ENCODE results near the gene RAB17.

RAB17 gene

DNA sequence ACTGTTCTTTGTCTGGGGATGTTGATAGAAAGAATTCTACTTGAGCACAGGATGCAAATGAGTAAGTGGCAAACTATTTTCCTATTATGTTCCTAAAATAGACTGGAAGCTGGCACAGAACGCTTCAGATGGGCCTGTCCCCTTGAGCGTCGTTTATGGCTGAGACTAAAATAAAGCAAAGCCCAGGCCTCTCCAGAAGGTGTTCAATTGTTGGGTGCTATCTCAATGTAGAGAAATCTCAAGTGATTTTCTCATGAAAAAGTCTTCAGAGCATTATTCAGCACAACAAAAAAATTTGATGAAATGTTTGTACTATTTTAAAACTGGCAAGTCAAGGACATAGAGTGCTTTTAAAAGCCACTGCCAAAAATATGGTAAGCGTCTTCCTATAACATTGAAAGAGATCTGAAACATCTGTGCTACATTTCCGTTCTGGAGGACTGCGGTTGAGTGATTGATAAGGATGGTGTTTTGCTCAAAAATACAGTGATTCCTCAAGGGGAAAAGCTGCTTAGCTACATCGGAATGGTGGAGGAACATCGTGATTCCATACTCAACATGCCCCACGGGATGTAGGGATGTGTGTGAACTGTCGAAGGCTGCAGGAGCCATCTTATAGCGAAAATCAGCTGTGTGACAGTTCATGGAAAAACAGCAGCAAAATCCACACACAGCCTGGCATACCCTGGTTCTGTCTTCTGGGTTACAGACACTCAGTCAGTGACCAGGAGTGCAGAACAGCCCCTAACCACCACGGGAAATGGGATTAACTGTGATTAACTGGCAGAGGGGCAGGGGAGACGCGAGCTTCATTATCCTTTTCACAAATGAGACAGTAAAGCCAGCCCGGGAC, 26.4 kb upstream of the RAB17 start:
- no peak for TF ChIP-seq EZH2 (IDR thresholded peaks at IDR 0.05; ENCODE audit: borderline replicate concordance, low read length)
- no peak for TF ChIP-seq CTCF (IDR thresholded peaks at IDR 0.05; ENCODE audit: low read length)
- H3K79me2 ChIP-seq (ENCODE audit: insufficient read depth, low read length), result no peaks in the 10 kb centered on the region
- no peaks in the 10 kb centered on the region for H3K4me1 ChIP-seq (ENCODE audit: insufficient read depth, low read length, severe bottlenecking)
- no peak overlapping the region for H3K4me3 ChIP-seq (ENCODE audit: low read depth, low read length, poor library complexity, severe bottlenecking)
- H3K9me2 ChIP-seq (ENCODE audit: low read depth, low read length), result no peaks in the 10 kb centered on the region
- H3K9me3 ChIP-seq (ENCODE audit: low read length), result no peaks in the 10 kb centered on the region
- H3K27ac ChIP-seq (ENCODE audit: low read depth, low read length, poor library complexity, severe bottlenecking), result no peak overlapping the region
- no peak overlapping the region for H3K9ac ChIP-seq (ENCODE audit: low read length)
- no peaks in the 10 kb centered on the region for H3K36me3 ChIP-seq (ENCODE audit: insufficient read depth, low read length)
- H2AFZ ChIP-seq (ENCODE audit: low read length), result no peak overlapping the region
- H3K27me3 ChIP-seq (ENCODE audit: insufficient read depth, low read length), result peaks cover 11% of the 10 kb centered on the region; the same call in 1 of the 2 replicates
- H3K4me2 ChIP-seq (ENCODE audit: low read length), result no peak overlapping the region
- H4K20me1 ChIP-seq (ENCODE audit: insufficient read depth, low read length), result no peaks in the 10 kb centered on the region
- no peaks in the 10 kb centered on the region for H3F3A ChIP-seq (ENCODE audit: insufficient read depth, low read length)

GRCh38 chr2:237616373-237616733, 25.8 kb upstream of the RAB17 start:
- Histone ChIP-seq H4K20me1 (ENCODE audit: insufficient read depth, low read length) (no peaks in the 10 kb centered on the region), H3K36me3 (ENCODE audit: insufficient read depth, low read length) (no peaks in the 10 kb centered on the region), H3K79me2 (ENCODE audit: insufficient read depth, low read length) (no peaks in the 10 kb centered on the region), H2AFZ (ENCODE audit: low read length) (no peak overlapping the region), H3K4me1 (ENCODE audit: insufficient read depth, low read length, severe bottlenecking) (no peaks in the 10 kb centered on the region), H3K9ac (ENCODE audit: low read length) (no peak overlapping the region), H3K9me3 (ENCODE audit: low read length) (no peaks in the 10 kb centered on the region), H3K9me2 (ENCODE audit: low read depth, low read length) (no peaks in the 10 kb centered on the region), H3K4me2 (ENCODE audit: low read length) (no peak overlapping the region), H3K27ac (ENCODE audit: low read depth, low read length, poor library complexity, severe bottlenecking) (no peak overlapping the region), H3K4me3 (ENCODE audit: low read depth, low read length, poor library complexity, severe bottlenecking) (no peak overlapping the region), H3K27me3 (ENCODE audit: insufficient read depth, low read length) (peaks cover 11% of the 10 kb centered on the region; the same call in 1 of the 2 replicates), H3F3A (ENCODE audit: insufficient read depth, low read length) (no peaks in the 10 kb centered on the region)
- TF ChIP-seq CTCF (IDR thresholded peaks at IDR 0.05; ENCODE audit: low read length) (no peak), EZH2 (IDR thresholded peaks at IDR 0.05; ENCODE audit: borderline replicate concordance, low read length) (no peak)

DNA sequence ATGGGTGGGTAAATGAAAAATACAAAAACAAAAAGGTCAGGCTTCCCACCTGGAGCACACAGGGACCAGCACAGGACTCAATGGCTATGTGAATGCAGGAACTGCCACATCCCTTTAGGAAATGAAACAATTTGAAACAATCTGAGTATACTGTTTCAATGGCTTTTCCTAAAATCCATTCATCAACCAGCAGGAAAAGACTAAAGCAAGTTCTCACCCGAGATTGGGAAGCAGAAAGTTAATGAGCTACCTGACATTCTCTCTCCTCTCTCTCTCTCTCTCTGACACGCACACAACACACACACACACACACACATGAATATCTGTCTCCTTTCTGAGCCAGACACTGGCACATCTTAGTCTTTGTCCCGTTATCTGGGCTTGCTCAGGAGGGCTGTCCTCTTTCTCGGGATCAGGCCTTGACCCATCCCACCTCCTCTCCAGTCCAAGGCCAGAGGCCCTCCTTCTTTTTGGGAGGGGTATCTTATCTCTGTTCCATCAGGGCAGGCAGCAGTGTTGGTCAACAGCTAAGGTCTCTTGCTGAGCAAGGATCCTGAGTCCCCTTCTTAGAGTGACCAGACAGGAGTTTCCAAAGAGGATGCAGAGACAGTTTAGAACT, 25.2 kb upstream of the RAB17 start:
- Histone ChIP-seq H3K4me2 (ENCODE audit: low read length) (no peak overlapping the region), H3K9me2 (ENCODE audit: low read depth, low read length) (no peaks in the 10 kb centered on the region), H2AFZ (ENCODE audit: low read length) (no peak overlapping the region), H3F3A (ENCODE audit: insufficient read depth, low read length) (no peaks in the 10 kb centered on the region), H3K79me2 (ENCODE audit: insufficient read depth, low read length) (no peaks in the 10 kb centered on the region), H3K4me1 (ENCODE audit: insufficient read depth, low read length, severe bottlenecking) (no peaks in the 10 kb centered on the region), H4K20me1 (ENCODE audit: insufficient read depth, low read length) (no peaks in the 10 kb centered on the region), H3K9me3 (ENCODE audit: low read length) (no peaks in the 10 kb centered on the region), H3K4me3 (ENCODE audit: low read depth, low read length, poor library complexity, severe bottlenecking) (no peak overlapping the region), H3K9ac (ENCODE audit: low read length) (no peak overlapping the region), H3K27me3 (ENCODE audit: insufficient read depth, low read length) (peaks cover 11% of the 10 kb centered on the region; the same call in 1 of the 2 replicates), H3K36me3 (ENCODE audit: insufficient read depth, low read length) (no peaks in the 10 kb centered on the region), H3K27ac (ENCODE audit: low read depth, low read length, poor library complexity, severe bottlenecking) (no peak overlapping the region)
- no peak for TF ChIP-seq CTCF (IDR thresholded peaks at IDR 0.05; ENCODE audit: low read length)
- TF ChIP-seq EZH2 (IDR thresholded peaks at IDR 0.05; ENCODE audit: borderline replicate concordance, low read length), result no peak
